NB4 (cell line): ENCODE measurements around the gene B4GALT5.

Experiments
- DNase-seq: peaks from one replicate; pipeline ENCODE4 v3.0.0; 2010; ENCODE audit warnings: low read depth
- H3K4me3 ChIP-seq: one replicate; pipeline ENCODE4 v1.5.1; 2011; ENCODE audit warnings: mild to moderate bottlenecking, low read depth, low read length, moderate library complexity
- MAX ChIP-seq: IDR thresholded peaks from 2 replicates; pipeline ENCODE4 v1.6.1; 2011; ENCODE audit warnings: low read depth, low read length
- MYC ChIP-seq: IDR thresholded peaks from 2 replicates; pipeline ENCODE4 v1.6.1; 2011; ENCODE audit warnings: low read depth, low read length
- POLR2A ChIP-seq: IDR thresholded peaks from 2 replicates; pipeline ENCODE4 v1.6.1; 2011; ENCODE audit warnings: mild to moderate bottlenecking; ENCODE audit not compliant: insufficient read length; ENCODE audit errors: extremely low read depth
- TF ChIP-seq, protein P1 (sequence below): IDR thresholded peaks from one replicate; pipeline ENCODE4 v1.5.1; 2012; ENCODE audit warnings: low read depth, low read length

The B4GALT5 gene

DNA sequence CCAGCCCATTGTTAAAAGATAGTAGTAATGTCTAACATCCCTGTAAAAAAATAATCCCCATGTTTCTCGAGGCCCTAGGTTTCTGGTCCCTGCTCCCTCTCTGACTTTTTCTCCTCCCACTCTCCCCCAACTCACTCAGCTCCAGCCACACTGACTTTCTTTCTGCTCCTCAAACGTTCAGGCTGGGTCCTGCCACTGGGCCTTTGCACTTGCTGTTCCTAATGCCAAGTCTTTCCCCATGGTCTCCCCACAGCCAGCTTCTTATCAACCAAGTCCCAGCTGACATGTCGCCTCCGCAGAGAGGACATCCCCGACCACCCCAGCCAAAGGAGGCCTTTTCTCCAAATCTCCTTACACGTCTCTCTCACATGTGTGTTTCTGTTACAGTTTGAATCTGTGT is 123.9 kb downstream of the B4GALT5 start:
- H3K4me3 ChIP-seq: no peak overlapping the region
- DNase-seq: no peak
- TF ChIP-seq MAX (no peak), MYC (no peak), POLR2A (no peak)
- TF ChIP-seq, protein P1, sequence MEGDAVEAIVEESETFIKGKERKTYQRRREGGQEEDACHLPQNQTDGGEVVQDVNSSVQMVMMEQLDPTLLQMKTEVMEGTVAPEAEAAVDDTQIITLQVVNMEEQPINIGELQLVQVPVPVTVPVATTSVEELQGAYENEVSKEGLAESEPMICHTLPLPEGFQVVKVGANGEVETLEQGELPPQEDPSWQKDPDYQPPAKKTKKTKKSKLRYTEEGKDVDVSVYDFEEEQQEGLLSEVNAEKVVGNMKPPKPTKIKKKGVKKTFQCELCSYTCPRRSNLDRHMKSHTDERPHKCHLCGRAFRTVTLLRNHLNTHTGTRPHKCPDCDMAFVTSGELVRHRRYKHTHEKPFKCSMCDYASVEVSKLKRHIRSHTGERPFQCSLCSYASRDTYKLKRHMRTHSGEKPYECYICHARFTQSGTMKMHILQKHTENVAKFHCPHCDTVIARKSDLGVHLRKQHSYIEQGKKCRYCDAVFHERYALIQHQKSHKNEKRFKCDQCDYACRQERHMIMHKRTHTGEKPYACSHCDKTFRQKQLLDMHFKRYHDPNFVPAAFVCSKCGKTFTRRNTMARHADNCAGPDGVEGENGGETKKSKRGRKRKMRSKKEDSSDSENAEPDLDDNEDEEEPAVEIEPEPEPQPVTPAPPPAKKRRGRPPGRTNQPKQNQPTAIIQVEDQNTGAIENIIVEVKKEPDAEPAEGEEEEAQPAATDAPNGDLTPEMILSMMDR: no peak

DNA sequence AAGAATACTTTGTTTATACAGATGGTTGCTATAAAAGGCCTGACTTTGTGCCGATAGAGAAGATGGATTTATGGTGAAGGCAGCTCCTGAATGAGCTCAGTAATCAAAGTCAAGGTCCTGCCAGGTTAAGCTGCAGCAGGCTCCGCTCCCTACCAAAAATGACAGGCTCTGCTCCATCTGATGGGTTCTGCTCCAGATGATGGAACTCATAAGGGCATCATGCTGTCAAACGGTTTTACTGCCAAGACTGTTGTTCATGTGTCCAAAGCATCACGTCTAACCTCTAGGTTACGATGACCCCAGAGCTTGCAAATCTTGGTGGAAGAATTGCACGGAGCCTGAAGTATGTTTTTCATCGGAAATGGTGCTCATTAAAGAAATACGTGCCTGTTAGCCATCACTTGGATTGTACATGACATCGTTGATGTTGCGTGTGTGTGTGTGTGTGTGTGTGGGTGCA is 126.5 kb downstream of the B4GALT5 start:
- no peak for DNase-seq
- no peak overlapping the region for H3K4me3 ChIP-seq
- TF ChIP-seq POLR2A: no peak
- TF ChIP-seq, protein P1: no peak
- TF ChIP-seq MAX: no peak
- no peak for TF ChIP-seq MYC

DNA sequence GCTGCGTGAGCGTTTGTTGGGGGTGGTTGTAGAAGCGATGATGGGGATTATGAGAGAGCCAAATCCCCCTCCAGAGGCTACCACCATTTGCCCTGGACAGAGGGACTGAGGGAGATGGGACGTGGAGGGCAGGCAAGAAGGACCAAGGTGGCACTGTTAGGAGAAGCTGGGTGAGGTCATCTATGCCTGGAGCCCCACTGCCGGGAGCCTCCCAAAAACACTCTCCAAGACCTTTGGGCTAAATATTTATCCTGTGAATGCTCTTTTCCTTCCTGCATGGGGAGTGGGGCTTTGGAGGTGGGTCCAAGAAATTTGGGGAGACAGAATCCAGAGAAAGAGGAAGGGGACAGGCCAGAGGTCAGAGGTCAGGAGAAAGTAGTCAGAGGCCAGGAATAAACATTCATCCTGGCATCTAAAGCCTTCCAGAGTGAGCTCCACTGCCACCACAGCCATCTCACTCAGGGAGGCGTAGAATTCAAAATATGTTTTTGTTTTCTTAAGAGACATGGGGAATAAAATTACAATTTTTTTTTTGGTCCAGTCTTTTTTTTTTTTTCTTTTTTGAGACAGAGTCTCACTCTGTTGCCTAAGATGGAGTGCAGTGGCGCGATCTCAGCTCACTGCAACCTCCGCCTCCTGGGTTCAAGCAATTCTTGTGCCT is 128.0 kb downstream of the B4GALT5 start:
- DNase-seq: no peak
- TF ChIP-seq MAX (no peak), MYC (no peak), POLR2A (no peak)
- TF ChIP-seq, protein P1: no peak
- no peak overlapping the region for H3K4me3 ChIP-seq

DNA sequence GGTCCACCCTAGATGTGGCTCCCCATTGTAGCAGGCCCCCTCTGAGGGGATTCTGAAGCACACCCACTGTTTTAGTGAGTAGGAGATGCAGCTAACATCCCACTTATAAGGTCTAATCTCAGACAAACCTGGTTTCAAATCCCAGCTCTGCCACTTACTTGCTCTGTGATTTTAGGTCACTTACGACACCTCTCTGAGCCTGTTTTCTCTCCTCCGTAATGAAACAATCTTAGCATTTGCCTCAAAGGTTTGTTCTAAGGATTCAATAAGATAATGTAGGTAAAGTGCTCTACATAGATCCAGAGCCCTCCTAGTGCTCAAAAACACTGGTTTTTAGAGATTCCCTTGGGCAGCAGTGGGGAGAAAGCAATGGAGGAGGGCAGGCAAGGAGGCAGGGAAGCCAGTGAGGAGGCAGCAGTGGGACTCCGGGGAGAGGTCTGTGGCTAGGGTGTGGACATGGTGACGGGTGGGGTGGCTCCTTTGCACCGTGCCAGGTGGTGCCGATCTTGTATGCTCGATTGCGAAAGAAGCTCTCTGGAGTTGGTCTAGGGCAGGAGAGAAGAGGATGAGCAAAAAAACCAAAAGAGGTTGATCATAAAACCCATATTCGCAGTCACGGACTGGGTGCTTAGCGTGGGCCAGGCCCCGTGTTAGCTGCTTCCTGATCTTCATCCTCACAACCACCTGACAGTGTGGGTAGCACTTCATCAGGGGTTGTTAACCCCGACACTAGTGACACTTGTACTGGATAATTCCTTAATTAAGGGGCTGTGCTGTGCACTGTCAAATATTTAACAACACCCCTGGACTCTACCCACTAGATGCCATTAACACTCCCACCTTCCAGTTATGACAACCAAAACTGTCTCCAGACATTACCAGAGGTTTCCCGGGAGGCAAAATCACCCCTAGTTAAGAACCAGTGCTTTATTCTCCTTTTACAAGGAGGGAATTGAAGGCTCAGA is 129.0 kb downstream of the B4GALT5 start:
- TF ChIP-seq POLR2A (no peak), MYC (no peak), MAX (no peak)
- TF ChIP-seq, protein P1: no peak
- DNase-seq: peak; percentile 51
- no peak overlapping the region for H3K4me3 ChIP-seq

- TF ChIP-seq, protein P1: no peak
- no peak for TF ChIP-seq MYC
- TF ChIP-seq POLR2A: no peak
- no peak for TF ChIP-seq MAX
- no peak overlapping the region for H3K4me3 ChIP-seq
- peak; percentile 71 for DNase-seq
Measured at GRCh38 chr20:49583669-49584417, 129.8 kb downstream of the B4GALT5 start.
